ENCODE data around the gene DACT3.

Gene DACT3

GRCh38 chr19:46607448-46607841 lies 53.5 kb downstream of the DACT3 start:
- Mint-ChIP-seq H3K27me3 (ENCODE audit: low read depth) (no peaks in the 10 kb centered on the region), H3K4me3 (no peak overlapping the region), H3K4me1 (peaks cover 20% of the 10 kb centered on the region), H3K9me3 (no peaks in the 10 kb centered on the region), H3K36me3 (ENCODE audit: low read depth) (peaks cover 32% of the 10 kb centered on the region), H3K27ac (no peak overlapping the region)
- no peak for TF ChIP-seq CTCF (IDR thresholded peaks at IDR 0.05; ENCODE audit: unreplicated experiment in 3 of 3)

- H3K36me3 Mint-ChIP-seq (ENCODE audit: low read depth) = peaks cover 32% of the 10 kb centered on the region
- peak overlapping the region in 1 of 3 experiments; percentile 64 for H3K4me3 Mint-ChIP-seq
- H3K27me3 Mint-ChIP-seq (ENCODE audit: low read depth) = no peaks in the 10 kb centered on the region
- no peak for TF ChIP-seq CTCF (IDR thresholded peaks at IDR 0.05; ENCODE audit: unreplicated experiment in 3 of 3)
- peaks cover 26% of the 10 kb centered on the region for H3K4me1 Mint-ChIP-seq
- H3K27ac Mint-ChIP-seq = peak overlapping the region; percentile 12 to 63 (median 19)
- no peaks in the 10 kb centered on the region for H3K9me3 Mint-ChIP-seq
These were observed 54.1 kb downstream of the DACT3 start for GRCh38 chr19:46606681-46607447.

- no peaks in the 10 kb centered on the region for H3K27me3 Mint-ChIP-seq (ENCODE audit: low read depth)
- H3K9me3 Mint-ChIP-seq = no peaks in the 10 kb centered on the region
- H3K4me1 Mint-ChIP-seq = peaks cover 26% of the 10 kb centered on the region
- H3K4me3 Mint-ChIP-seq = peak overlapping the region in 2 of 3 experiments; percentile 44 to 64
- H3K36me3 Mint-ChIP-seq (ENCODE audit: low read depth) = peaks cover 32% of the 10 kb centered on the region
- no peak for TF ChIP-seq CTCF (IDR thresholded peaks at IDR 0.05; ENCODE audit: unreplicated experiment in 3 of 3)
- H3K27ac Mint-ChIP-seq = peak overlapping the region; percentile 12 to 63 (median 19)
These were observed 55.0 kb downstream of the DACT3 start for GRCh38 chr19:46606019-46606418.

GRCh38 chr19:46605356-46605821 lies 55.6 kb downstream of the DACT3 start:
- H3K9me3 Mint-ChIP-seq = no peaks in the 10 kb centered on the region
- H3K4me3 Mint-ChIP-seq = peak overlapping the region; percentile 43 to 53 (median 44)
- no peak for TF ChIP-seq CTCF (IDR thresholded peaks at IDR 0.05; ENCODE audit: unreplicated experiment in 3 of 3)
- peaks cover 4% of the 10 kb centered on the region for H3K27me3 Mint-ChIP-seq (ENCODE audit: low read depth)
- peaks cover 32% of the 10 kb centered on the region for H3K36me3 Mint-ChIP-seq (ENCODE audit: low read depth)
- H3K27ac Mint-ChIP-seq = peak overlapping the region in 1 of 3 experiments; percentile 44
- peaks cover 26% of the 10 kb centered on the region for H3K4me1 Mint-ChIP-seq

- Mint-ChIP-seq H3K36me3 (ENCODE audit: low read depth) (peaks cover 28% of the 10 kb centered on the region), H3K27ac (peak overlapping the region in 2 of 3 experiments; percentile 31 to 35)
- no peak for TF ChIP-seq CTCF (IDR thresholded peaks at IDR 0.05; ENCODE audit: unreplicated experiment in 3 of 3)
These were observed 56.1 kb downstream of the DACT3 start for GRCh38 chr19:46604781-46605355.

More at GRCh38 chr19:46604781-46605355, 56.1 kb downstream of the DACT3 start:
- Mint-ChIP-seq H3K27me3 (ENCODE audit: low read depth) (peaks cover 4% of the 10 kb centered on the region), H3K4me1 (peaks cover 26% of the 10 kb centered on the region), H3K9me3 (no peaks in the 10 kb centered on the region), H3K4me3 (peak overlapping the region in 1 of 3 experiments; percentile 11)
